Activated naive CD4-positive, alpha-beta T cell treated with anti-CD3 and anti-CD28 coated beads for 36 hours (primary cell): ENCODE results near the gene PHKB. TPM values are rescaled to one million over a fixed set of nuclear protein-coding genes. Genes with fewer than 3 reads are reported as not detected.

ENCODE experiments used
- CTCF ChIA-PET: fragments of 350-600 bp; sonication (Branson Sonifier 250); formaldehyde crosslinking; loops from one replicate; lab custom pipeline; 2021; ENCODE audit warnings: antibody characterized with exemption; lab: Charles Lee
- DNase-seq: peaks from one replicate; pipeline ENCODE4 v3.0.0-alpha.2; 2020
- H3K27ac Mint-ChIP-seq: one replicate; pipeline ENCODE4 v1.8.0; 2021; ENCODE audit warnings: mild to moderate bottlenecking, mixed read lengths
- H3K27me3 Mint-ChIP-seq: one replicate; pipeline ENCODE4 v1.8.0; 2021; ENCODE audit warnings: low read depth, mixed read lengths
- H3K36me3 Mint-ChIP-seq: one replicate; pipeline ENCODE4 v1.8.0; 2021; ENCODE audit warnings: low read depth, mixed read lengths
- H3K4me1 Mint-ChIP-seq: one replicate; pipeline ENCODE4 v1.8.0; 2021; ENCODE audit warnings: low read depth, mixed read lengths
- H3K4me3 Mint-ChIP-seq: one replicate; pipeline ENCODE4 v1.8.0; 2021; ENCODE audit warnings: mild to moderate bottlenecking, moderate library complexity, mixed read lengths
- H3K9me3 Mint-ChIP-seq: one replicate; pipeline ENCODE4 v1.8.0; 2021; ENCODE audit warnings: mixed read lengths
- intact Hi-C: fragments of 100-400 bp; cut with micrococcal nuclease; formaldehyde crosslinking; loops from one replicate; pipeline ENCODE4 v1.15.1; 2023
- total RNA-seq, 2 experiments: library from RNA; stranded (reverse); gene quantifications; one replicate each; pipeline ENCODE4 v1.2.3, GENCODE V29; 2021

Gene PHKB
- total RNA-seq, 2 experiments from 2014 or later, result 22.5 to 25.3 TPM

DNA sequence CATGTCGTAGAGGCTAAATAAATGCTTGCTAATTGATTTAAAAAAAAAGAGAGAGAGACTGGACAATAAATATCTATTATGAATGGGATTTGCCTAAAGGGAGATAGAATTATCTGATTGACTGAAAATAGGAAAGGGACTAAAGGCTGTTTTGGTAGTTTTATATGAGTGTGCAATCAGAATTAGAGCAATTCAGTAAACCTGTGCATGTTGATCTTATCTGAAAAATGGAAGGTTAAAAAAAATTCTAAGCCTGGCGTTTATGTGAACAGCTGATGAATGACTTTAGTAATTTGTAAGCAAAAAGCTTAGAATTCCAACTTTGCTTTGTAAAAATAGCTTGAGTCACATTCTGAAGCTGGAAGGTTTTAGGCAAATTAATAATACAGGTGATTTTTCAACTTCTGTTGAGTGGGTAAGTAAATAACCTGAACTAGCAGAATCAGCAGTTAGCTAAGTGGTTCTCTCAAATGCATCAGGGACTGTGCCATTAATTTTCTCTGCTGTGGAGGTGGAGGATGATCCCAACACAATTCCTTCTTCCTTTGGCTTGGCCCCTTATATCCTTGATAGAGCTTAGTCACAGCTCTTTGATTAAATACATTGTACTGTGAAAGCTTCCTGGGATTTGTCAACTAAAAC lies 254.4 kb downstream of the PHKB start:
- no peak overlapping the region for H3K4me3 Mint-ChIP-seq
- CTCF ChIA-PET, result no interaction called here
- no peaks in the 10 kb centered on the region for H3K27me3 Mint-ChIP-seq
- no peaks in the 10 kb centered on the region for H3K4me1 Mint-ChIP-seq
- H3K36me3 Mint-ChIP-seq, result no peaks in the 10 kb centered on the region
- DNase-seq, result no peak
- intact Hi-C loops, result no loop called here
- no peak overlapping the region for H3K27ac Mint-ChIP-seq
- peaks cover 2% of the 10 kb centered on the region for H3K9me3 Mint-ChIP-seq

DNA sequence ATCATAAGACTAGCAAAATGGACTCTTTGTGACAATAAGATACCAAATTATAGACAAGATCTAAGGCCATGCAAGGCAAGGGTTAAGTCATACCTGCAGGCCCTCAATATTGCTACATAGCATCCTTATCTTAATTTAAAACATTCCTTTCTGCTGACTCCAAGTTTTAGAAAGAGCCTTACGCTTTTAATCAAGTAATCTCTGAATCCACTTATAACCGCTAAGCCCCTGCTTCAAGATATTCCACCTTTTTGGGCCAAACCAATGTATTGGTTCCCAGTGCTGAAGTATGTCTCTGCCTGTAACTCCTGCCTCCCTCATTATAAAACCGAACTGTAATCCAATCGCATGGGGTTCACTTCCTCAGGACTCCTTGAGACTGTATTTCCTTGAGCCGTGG lies 255.4 kb downstream of the PHKB start:
- intact Hi-C loops, result no loop called here

DNA sequence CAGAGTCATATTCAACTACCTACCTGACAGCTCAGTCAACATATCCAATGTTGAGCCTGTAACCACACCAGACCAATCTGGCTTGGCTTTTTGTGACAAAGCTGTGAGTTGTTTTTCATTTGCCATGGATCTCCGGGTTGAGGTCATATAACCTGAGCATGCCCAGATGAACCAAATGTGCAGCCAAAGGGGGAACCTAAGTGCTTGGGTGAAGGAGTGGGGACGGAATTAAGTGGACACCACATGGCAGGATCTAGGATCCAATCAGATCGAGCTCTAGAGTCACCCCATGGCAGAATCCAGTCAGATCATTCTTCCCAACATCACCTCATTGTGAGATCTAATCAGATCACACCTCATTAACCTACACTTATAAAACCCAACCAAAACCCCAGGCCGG lies 258.6 kb downstream of the PHKB start:
- Mint-ChIP-seq H3K4me3 (no peak overlapping the region), H3K36me3 (no peaks in the 10 kb centered on the region), H3K27ac (no peak overlapping the region), H3K9me3 (no peaks in the 10 kb centered on the region), H3K27me3 (no peaks in the 10 kb centered on the region), H3K4me1 (no peaks in the 10 kb centered on the region)
- CTCF ChIA-PET, result no interaction called here
- no peak for DNase-seq
- intact Hi-C loops, result no loop called here

More for the DNA sequence above, 255.4 kb downstream of the PHKB start:
- Mint-ChIP-seq H3K4me3 (no peak overlapping the region), H3K4me1 (no peaks in the 10 kb centered on the region), H3K9me3 (peaks cover 2% of the 10 kb centered on the region), H3K27ac (no peak overlapping the region), H3K36me3 (no peaks in the 10 kb centered on the region), H3K27me3 (no peaks in the 10 kb centered on the region)
- CTCF ChIA-PET, result no interaction called here
- no peak for DNase-seq

DNA sequence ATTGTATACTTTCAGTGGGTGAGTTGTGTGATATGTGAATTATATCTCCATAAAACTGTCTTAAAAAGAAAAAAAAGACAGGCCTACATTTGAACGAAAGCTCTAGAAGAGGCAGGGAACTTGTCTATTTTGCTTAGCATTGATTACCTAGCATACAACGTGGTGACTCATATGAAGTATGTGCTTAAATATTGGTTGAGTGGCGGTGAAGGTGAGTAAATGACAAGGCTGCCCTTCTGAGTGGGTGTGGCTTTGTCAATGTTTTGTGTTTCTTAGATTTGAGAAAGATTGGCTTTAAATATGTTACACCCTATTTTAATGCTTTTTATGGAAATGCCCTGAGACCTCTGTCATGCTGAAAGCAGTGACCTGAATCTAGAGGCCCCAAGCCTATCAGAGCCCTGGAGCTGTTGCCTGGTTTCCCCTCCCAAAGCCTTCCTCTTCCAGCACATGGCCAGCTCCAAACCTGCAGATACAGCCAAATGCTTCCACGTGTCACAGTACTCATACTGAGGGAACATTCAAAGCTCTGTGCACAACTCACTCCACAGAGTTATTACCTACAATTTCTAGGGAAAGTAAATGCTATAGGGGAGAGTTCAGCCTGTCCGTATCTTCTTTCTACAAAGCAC lies 260.0 kb downstream of the PHKB start:
- DNase-seq, result no peak
- no peak overlapping the region for H3K4me3 Mint-ChIP-seq
- intact Hi-C loops, result no loop called here
- CTCF ChIA-PET, result no interaction called here
- no peaks in the 10 kb centered on the region for H3K9me3 Mint-ChIP-seq
- no peak overlapping the region for H3K27ac Mint-ChIP-seq
- H3K4me1 Mint-ChIP-seq, result no peaks in the 10 kb centered on the region
- no peaks in the 10 kb centered on the region for H3K36me3 Mint-ChIP-seq
- no peaks in the 10 kb centered on the region for H3K27me3 Mint-ChIP-seq

DNA sequence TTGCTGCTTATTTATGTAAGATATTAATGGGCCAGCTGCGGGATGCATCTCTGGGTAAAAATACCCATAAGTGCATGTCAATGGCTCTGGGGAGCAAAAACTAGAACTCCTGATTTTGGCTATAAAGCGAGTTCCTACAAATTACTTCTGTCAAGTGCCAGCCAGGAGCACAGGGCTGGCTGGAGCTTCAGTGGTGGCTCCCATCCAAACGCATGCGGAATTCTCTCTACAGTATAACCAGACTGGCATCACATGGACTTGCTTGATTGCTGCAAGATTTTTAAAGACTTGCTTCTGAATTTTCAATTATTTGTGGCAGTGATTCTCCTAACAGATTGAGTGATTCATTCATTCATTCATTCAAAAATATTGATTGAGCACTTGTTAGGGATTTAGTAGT lies 260.9 kb downstream of the PHKB start:
- Mint-ChIP-seq H3K4me3 (no peak overlapping the region), H3K36me3 (no peaks in the 10 kb centered on the region), H3K4me1 (no peaks in the 10 kb centered on the region), H3K27ac (no peak overlapping the region), H3K9me3 (no peaks in the 10 kb centered on the region), H3K27me3 (no peaks in the 10 kb centered on the region)
- CTCF ChIA-PET, result no interaction called here
- intact Hi-C loops, result no loop called here
- DNase-seq, result no peak

DNA sequence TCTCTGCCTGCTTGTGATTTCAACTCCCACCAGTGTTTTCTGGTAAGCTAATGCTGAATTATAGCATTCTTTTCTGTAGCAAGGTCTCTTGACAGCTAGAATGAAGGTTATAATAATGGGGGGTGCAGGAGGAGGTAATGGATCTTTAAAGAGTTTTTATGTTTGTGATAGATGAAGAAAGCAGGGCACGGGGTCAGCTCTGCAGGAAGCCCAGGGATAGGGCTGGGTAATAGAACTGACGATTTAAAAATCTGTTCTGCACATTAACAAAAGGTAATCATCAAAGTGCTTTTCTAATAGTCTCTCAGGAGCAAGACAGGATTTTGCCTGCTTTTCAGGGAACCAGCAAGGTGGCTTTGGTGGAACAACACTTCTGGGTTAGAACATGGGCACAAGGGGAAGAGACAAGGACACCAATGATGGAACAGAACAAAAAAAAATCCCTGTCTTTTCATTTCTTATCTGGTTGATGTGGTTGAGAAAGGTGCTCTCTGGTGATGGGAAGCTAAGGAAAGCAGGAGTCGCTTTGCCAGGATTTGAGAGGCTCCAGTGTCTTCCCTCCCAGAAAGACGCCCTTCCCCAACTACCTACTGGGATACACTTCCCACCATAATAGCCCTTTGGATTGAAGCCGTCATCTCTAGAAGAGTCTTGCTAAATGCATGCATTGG lies 263.1 kb downstream of the PHKB start:
- Mint-ChIP-seq H3K27me3 (no peaks in the 10 kb centered on the region), H3K4me3 (no peak overlapping the region), H3K36me3 (no peaks in the 10 kb centered on the region), H3K9me3 (no peaks in the 10 kb centered on the region), H3K27ac (no peak overlapping the region), H3K4me1 (no peaks in the 10 kb centered on the region)
- CTCF ChIA-PET, result no interaction called here
- intact Hi-C loops, result no loop called here
- no peak for DNase-seq

DNA sequence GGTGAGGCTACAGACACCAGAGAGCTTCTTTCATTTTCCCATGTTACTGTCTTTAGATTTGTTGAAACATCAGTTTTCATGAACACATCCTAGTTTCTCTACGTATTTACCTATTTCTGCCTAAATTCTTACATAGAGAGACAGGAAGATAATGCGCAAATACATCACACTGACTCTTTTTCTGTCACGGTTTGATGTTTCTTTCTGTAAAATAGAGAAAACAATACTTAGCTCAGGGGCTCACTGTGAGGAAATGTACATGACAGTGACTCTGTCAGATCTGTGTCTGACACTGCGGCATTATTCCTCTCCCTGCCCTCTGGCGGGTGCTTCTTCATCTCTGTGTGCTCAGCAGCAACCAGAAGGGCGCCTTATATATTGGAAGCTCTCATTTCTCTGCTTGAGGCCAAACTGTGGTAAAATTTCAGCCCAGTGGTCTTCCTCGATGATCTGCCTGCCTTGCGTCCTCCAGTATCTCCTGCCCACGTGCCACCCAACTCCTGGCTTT lies 264.1 kb downstream of the PHKB start:
- no peaks in the 10 kb centered on the region for H3K9me3 Mint-ChIP-seq
- H3K27me3 Mint-ChIP-seq, result no peaks in the 10 kb centered on the region
- no peaks in the 10 kb centered on the region for H3K4me1 Mint-ChIP-seq
- intact Hi-C loops, result no loop called here
- no peak overlapping the region for H3K27ac Mint-ChIP-seq
- no peak overlapping the region for H3K4me3 Mint-ChIP-seq
- CTCF ChIA-PET, result no interaction called here
- DNase-seq, result no peak
- H3K36me3 Mint-ChIP-seq, result no peaks in the 10 kb centered on the region

DNA sequence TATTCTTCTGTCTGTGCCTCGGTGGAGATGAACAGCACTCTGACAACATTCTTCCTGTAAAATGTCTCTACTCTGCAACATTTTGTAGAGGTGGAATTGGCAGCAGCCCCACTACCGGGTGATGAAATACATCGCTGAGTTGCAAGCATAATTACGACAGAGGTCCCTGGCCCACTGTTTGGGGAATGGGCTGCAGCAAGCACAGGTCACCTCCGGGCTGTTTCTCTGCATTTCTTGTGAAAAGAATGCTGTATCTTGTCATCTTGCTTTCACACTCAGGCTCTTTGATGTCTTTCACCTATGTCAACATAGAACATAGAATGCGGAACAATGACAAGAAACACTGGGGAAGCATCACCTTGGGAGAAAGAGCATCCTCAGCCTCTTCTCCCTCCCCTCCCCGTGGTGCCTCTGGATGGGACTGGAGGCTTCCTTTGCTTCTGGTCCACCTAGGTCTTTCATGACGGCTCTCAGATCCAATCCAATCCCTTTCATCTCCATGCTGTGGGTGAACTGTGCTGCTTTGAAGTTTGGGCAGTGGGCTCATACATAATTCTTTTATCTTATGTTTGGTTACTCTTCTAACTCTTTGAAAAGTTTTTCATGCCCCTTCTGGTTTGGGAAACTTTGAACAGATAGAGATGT lies 265.0 kb downstream of the PHKB start:
- intact Hi-C loops, result no loop called here
- H3K27ac Mint-ChIP-seq, result no peak overlapping the region
- no peaks in the 10 kb centered on the region for H3K4me1 Mint-ChIP-seq
- no peaks in the 10 kb centered on the region for H3K9me3 Mint-ChIP-seq
- CTCF ChIA-PET, result no interaction called here
- DNase-seq, result no peak
- no peak overlapping the region for H3K4me3 Mint-ChIP-seq
- no peaks in the 10 kb centered on the region for H3K36me3 Mint-ChIP-seq
- no peaks in the 10 kb centered on the region for H3K27me3 Mint-ChIP-seq

DNA sequence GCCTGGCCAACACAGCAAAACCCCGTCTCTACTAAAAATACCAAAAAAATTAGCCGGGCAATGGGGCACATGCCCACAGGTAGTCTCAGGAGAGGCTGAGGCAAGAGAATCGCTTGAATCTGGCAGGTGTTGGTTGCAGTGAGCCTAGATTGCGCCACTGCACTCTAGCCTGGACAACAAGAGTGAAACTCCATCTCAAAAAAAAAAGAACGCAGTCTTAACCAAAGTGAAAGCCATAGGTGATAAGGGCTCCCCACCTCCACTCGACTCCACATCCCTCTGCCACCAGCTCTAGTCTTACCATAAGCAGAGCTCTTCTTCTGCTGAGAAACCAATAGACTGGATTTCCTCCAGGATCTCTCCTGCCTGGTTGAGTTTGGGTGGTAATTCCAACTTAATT lies 266.0 kb downstream of the PHKB start:
- CTCF ChIA-PET, result no interaction called here
- Mint-ChIP-seq H3K4me1 (peaks cover 1% of the 10 kb centered on the region), H3K4me3 (no peak overlapping the region), H3K27me3 (peaks cover 1% of the 10 kb centered on the region), H3K27ac (no peak overlapping the region), H3K36me3 (no peaks in the 10 kb centered on the region), H3K9me3 (no peaks in the 10 kb centered on the region)
- intact Hi-C loops, result no loop called here
- DNase-seq, result no peak

DNA sequence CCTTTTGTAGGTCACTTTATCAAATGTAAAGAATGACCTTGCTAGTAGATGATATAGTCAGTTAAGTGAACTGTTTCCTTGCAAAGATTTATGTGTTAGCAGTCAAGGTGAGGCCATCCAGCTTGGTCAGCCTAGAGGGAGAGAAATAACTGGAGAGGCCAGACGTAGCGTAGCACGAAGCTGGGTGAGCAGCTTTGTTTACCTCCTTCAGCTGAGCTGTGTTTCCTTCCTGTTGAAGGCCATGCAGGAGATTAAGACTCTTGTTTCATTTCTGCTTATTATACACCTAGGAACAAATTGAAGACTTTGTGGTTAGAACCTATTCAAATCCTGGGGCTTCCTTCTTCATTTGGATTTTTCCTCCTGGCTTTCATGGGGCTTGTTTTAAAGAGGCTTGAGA lies 267.1 kb downstream of the PHKB start:
- H3K4me1 Mint-ChIP-seq, result peaks cover 4% of the 10 kb centered on the region
- intact Hi-C loops, result no loop called here
- no peak for DNase-seq
- H3K4me3 Mint-ChIP-seq, result no peak overlapping the region
- no peaks in the 10 kb centered on the region for H3K9me3 Mint-ChIP-seq
- H3K27me3 Mint-ChIP-seq, result peaks cover 4% of the 10 kb centered on the region
- H3K27ac Mint-ChIP-seq, result no peak overlapping the region
- CTCF ChIA-PET, result interaction anchor here (1.0 kb wide), 1 partner anchor 36 kb away, joined by 6 read pairs; no protein-coding TSS in a partner anchor
- no peaks in the 10 kb centered on the region for H3K36me3 Mint-ChIP-seq

DNA sequence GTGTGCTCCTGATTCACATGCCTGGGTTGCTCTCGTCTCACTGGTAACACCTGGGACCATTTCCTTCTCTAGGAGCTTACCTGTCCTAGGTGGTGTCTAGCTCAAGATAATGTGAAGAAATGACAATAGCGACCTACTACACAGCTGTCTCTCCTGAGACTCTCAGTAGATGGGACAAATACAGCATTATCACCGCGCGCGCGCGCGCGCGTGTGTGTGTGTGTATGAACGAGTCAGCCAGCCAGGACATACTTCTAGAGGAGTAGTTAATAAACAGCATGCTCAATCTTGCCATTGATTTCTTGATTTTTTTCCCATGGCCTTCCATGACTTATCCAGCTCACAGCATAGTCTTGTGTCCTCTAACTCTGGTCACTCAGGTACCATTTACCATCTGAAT lies 268.6 kb downstream of the PHKB start:
- H3K36me3 Mint-ChIP-seq, result no peaks in the 10 kb centered on the region
- peaks cover 4% of the 10 kb centered on the region for H3K4me1 Mint-ChIP-seq
- H3K27me3 Mint-ChIP-seq, result peaks cover 4% of the 10 kb centered on the region
- H3K9me3 Mint-ChIP-seq, result no peaks in the 10 kb centered on the region
- intact Hi-C loops, result no loop called here
- H3K4me3 Mint-ChIP-seq, result no peak overlapping the region
- H3K27ac Mint-ChIP-seq, result no peak overlapping the region
- CTCF ChIA-PET, result interaction anchor here (0.6 kb wide), 1 partner anchor 8 kb away, joined by 4 read pairs; no protein-coding TSS in a partner anchor
- no peak for DNase-seq

DNA sequence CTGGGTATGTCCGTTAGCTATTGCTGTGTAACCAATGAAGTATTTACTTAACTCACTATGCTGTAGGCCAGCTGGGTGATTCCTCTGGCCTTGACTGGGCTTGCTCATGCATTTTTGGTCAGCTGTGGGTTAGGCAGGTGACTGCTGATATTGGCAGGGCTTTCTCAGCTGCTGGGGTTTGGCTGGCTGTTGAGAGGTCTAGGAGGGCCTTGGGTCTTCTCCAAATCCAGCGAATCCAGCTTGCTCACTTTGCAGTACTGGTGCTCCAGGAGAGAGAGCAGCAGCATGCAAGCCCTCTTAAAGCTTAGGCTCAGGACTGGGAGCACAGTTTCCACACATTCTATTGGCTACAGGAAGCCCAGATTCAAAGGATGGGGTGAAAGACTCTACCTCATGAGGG lies 270.1 kb downstream of the PHKB start:
- CTCF ChIA-PET, result interaction anchor here (0.6 kb wide), 1 partner anchor 798 kb away, joined by 3 read pairs; no protein-coding TSS in a partner anchor
- Mint-ChIP-seq H3K4me1 (peaks cover 4% of the 10 kb centered on the region), H3K4me3 (no peak overlapping the region)

More for the DNA sequence above, 270.1 kb downstream of the PHKB start:
- no peaks in the 10 kb centered on the region for H3K36me3 Mint-ChIP-seq
- H3K9me3 Mint-ChIP-seq, result no peaks in the 10 kb centered on the region
- H3K27ac Mint-ChIP-seq, result no peak overlapping the region
- peaks cover 7% of the 10 kb centered on the region for H3K27me3 Mint-ChIP-seq
- DNase-seq, result no peak
- intact Hi-C loops, result no loop called here
